Measurements from ENCODE around the gene CA12. TPM values are rescaled to one million over a fixed set of nuclear protein-coding genes. Genes with fewer than 3 reads are reported as not detected.

Gene CA12
- total and polyA plus RNA-seq, 10 of the 15 experiments (the other 5 are each of a cell fraction or from before 2014, with no cell fraction given) = 0.03 to 0.10 TPM; not detected in 8

DNA sequence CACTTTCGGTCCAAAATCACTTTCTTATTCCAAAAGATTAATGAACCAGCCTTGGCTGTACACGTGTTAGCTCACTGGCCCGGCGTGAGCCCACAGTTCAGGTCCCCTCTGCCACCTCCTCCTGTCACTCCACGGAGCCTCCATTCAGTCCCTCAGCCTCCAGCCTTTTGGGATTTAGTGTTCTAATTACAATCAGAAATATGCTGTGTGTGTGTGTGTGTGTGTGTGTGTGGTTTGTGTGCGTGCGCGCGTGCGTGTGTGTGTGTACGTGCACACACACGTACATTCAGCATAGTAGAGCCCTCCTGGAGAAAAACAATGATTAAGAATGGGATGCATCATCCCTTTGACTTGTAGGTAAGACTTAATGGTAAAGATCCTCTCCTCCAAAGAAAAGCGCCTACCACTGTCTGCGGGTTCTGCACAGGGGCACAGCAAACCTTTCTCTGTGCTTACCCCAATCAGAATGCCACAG, 801 bp downstream of the CA12 start:
- Histone ChIP-seq H3K9ac (ENCODE audit: control insufficient read depth, insufficient read depth, low read length) (no peak overlapping the region), H2AFZ (ENCODE audit: control insufficient read depth, low read depth, low read length) (no peak overlapping the region), H3K36me3 (ENCODE audit: control insufficient read depth in 2 of 2, insufficient read depth in 2 of 2, low read length in 1 of 2) (no peaks in the 10 kb centered on the region), H3K4me2 (ENCODE audit: control insufficient read depth, insufficient read depth) (no peak overlapping the region), H3K27me3 (replicated peaks in 1 of 2; ENCODE audit: control insufficient read depth in 2 of 2, insufficient read depth in 2 of 2, low read length in 1 of 2) (peaks cover 2 to 11% of the 10 kb centered on the region in 2 experiments; a peak in 3 of 4 replicates), H4K20me1 (ENCODE audit: control insufficient read depth, insufficient read depth) (no peaks in the 10 kb centered on the region), H3K4me3 (no peak overlapping the region), H3K27ac (ENCODE audit: control insufficient read depth, insufficient read depth) (no peak overlapping the region), H3K9me3 (replicated peaks; ENCODE audit: control insufficient read depth, insufficient read depth, low read length) (no peaks in the 10 kb centered on the region; the same call in 2 of the 3 replicates), H3K4me1 (ENCODE audit: control insufficient read depth, insufficient read depth, low read length) (no peaks in the 10 kb centered on the region), H3K79me2 (ENCODE audit: control insufficient read depth, insufficient read depth, low read length) (no peaks in the 10 kb centered on the region)
- ATAC-seq = no peak
- no peak for DNase-seq (ENCODE audit: low read depth, low spot score)
- intact Hi-C loops (cut with micrococcal nuclease; ENCODE audit: unreplicated experiment) (no loop called here), in situ Hi-C loops (cut with MboI) (no loop called here)
- FAIRE-seq = no peak
- TF ChIP-seq, protein P1, sequence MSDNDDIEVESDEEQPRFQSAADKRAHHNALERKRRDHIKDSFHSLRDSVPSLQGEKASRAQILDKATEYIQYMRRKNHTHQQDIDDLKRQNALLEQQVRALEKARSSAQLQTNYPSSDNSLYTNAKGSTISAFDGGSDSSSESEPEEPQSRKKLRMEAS (IDR thresholded peaks at IDR 0.05; ENCODE audit: low read depth, low read length) = no peak
- TF ChIP-seq RBBP5 (conservative IDR thresholded peaks at IDR 0.05) = no peak
- no peak for TF ChIP-seq SIN3A (IDR thresholded peaks at IDR 0.05; ENCODE audit: low read depth, low read length)
- TF ChIP-seq EGR1 (IDR thresholded peaks at IDR 0.05; ENCODE audit: borderline replicate concordance in 1 of 2, low read depth in 2 of 2, low read length in 2 of 2) = no peak
- TF ChIP-seq CHD4 (IDR thresholded peaks at IDR 0.05) = no peak
- TF ChIP-seq CHD1 (IDR thresholded peaks at IDR 0.05; ENCODE audit: low read depth, low read length) = no peak
- TF ChIP-seq HCFC1 (IDR thresholded peaks at IDR 0.05; ENCODE audit: low read length) = no peak
- TF ChIP-seq JUND (IDR thresholded peaks at IDR 0.05; ENCODE audit: low read depth, low read length) = no peak
- TF ChIP-seq, protein P2, sequence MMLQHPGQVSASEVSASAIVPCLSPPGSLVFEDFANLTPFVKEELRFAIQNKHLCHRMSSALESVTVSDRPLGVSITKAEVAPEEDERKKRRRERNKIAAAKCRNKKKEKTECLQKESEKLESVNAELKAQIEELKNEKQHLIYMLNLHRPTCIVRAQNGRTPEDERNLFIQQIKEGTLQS (IDR thresholded peaks at IDR 0.05; ENCODE audit: borderline replicate concordance, extremely low read depth, low read depth, low read length) = no peak
- CTCF ChIA-PET = interaction anchor here (0.6 to 1.2 kb wide), 3 partner anchors 9 to 142 kb away, joined by 3 to 5 read pairs (median 4); no protein-coding TSS in a partner anchor
- WGBS (ENCODE audit: insufficient coverage, insufficient replicate concordance, low lambda C conversion rate, missing lambda C conversion rate) = 63% methylated on average over 14 of the region's 14 CpGs
- RAD21 ChIA-PET (ENCODE audit: unreplicated experiment) = no interaction called here
- BruUV-seq (replicated peaks) = no TSS peak
- POLR2A ChIA-PET = no interaction called here
- SMC1A ChIA-PET (ENCODE audit: uncharacterized antibody, unreplicated experiment) = interaction anchor here (0.7 to 1.3 kb wide), 2 partner anchors 9 to 10 kb away, joined by 3 to 6 read pairs; no protein-coding TSS in a partner anchor
